Neural cell (in vitro differentiated cells): ENCODE results near the gene NLRC5. TPM values are rescaled to one million over a fixed set of nuclear protein-coding genes. Genes with fewer than 3 reads are reported as not detected.

ENCODE experiments used
- H2AFZ ChIP-seq: fragments of 200-600, 300-800 bp; sonication (generic), shearing (Covaris generic); 2 replicates; pipeline ENCODE4 v1.6.0; 2014; ENCODE audit warnings: low read depth, mild to moderate bottlenecking, antibody characterized with exemption, low read length, moderate library complexity
- H3F3A ChIP-seq: fragments of 200-600 bp; shearing (Covaris generic); 2 replicates; pipeline ENCODE4 v1.6.1; 2016; ENCODE audit warnings: mild to moderate bottlenecking, moderate library complexity, mixed read lengths, antibody characterized with exemption, low read length; ENCODE audit not compliant: insufficient read depth, poor library complexity, severe bottlenecking
- H3K27ac ChIP-seq: fragments of 200-600, 300-800 bp; sonication (generic), shearing (Covaris generic); 2 replicates; pipeline ENCODE4 v1.5.1; 2014; ENCODE audit warnings: mild to moderate bottlenecking, low read length, moderate library complexity
- H3K27me3 ChIP-seq: fragments of 300-800, 200-600 bp; sonication (generic), shearing (Covaris generic); 2 replicates; pipeline ENCODE4 v1.6.0; 2014; ENCODE audit warnings: mild to moderate bottlenecking, low read depth, low read length, moderate library complexity; ENCODE audit not compliant: insufficient read depth
- H3K36me3 ChIP-seq: fragments of 300-800, 200-600 bp; sonication (generic), shearing (Covaris generic); 2 replicates; pipeline ENCODE4 v1.5.1; 2014; ENCODE audit warnings: mild to moderate bottlenecking, antibody characterized with exemption, low read length, moderate library complexity; ENCODE audit not compliant: insufficient read depth
- H3K4me2 ChIP-seq: fragments of 300-800, 200-600 bp; sonication (generic), shearing (Covaris generic); 2 replicates; pipeline ENCODE4 v1.6.0; 2014; ENCODE audit warnings: mild to moderate bottlenecking, low read length
- H3K4me3 ChIP-seq: fragments of 300-800, 200-600 bp; sonication (generic), shearing (Covaris generic); 2 replicates; pipeline ENCODE4 v1.5.1; 2014; ENCODE audit warnings: mild to moderate bottlenecking, low read length, moderate library complexity
- H3K79me2 ChIP-seq: fragments of 200-600 bp; shearing (Covaris generic); replicated peaks from 2 replicates; pipeline ENCODE4 v1.6.0; 2014; ENCODE audit warnings: mild to moderate bottlenecking, low read length, moderate library complexity; ENCODE audit not compliant: insufficient read depth
- H3K9ac ChIP-seq: fragments of 300-800, 200-600 bp; sonication (generic), shearing (Covaris generic); 2 replicates; pipeline ENCODE4 v1.6.1; 2016; ENCODE audit warnings: mild to moderate bottlenecking, low read length, mixed read lengths
- H3K9me2 ChIP-seq: fragments of 200-600 bp; shearing (Covaris generic); 2 replicates; pipeline ENCODE4 v1.6.1; 2016; ENCODE audit warnings: mild to moderate bottlenecking, low read length, mixed read lengths; ENCODE audit not compliant: insufficient read depth
- H3K9me3 ChIP-seq: fragments of 200-600, 300-800 bp; sonication (generic), shearing (Covaris generic); 2 replicates; pipeline ENCODE4 v1.6.1; 2016; ENCODE audit warnings: mild to moderate bottlenecking, mixed run types, low read length, moderate library complexity, mixed read lengths
- H4K20me1 ChIP-seq: fragments of 200-600 bp; shearing (Covaris generic); 2 replicates; pipeline ENCODE4 v1.6.1; 2016; ENCODE audit warnings: mild to moderate bottlenecking, mixed run types; ENCODE audit not compliant: insufficient read depth
- EP300 ChIP-seq: fragments of 450-650 bp; conservative IDR thresholded peaks from 2 replicates; pipeline ENCODE4 v1.6.1; 2014; ENCODE audit warnings: antibody characterized with exemption, mild to moderate bottlenecking, moderate library complexity; ENCODE audit not compliant: poor library complexity, severe bottlenecking
- EZH2 ChIP-seq: fragments of 200-600, 300-800 bp; shearing (Covaris generic), sonication (generic); IDR thresholded peaks from 2 replicates; pipeline ENCODE4 v1.6.1; 2014; ENCODE audit warnings: antibody characterized with exemption, low read length, borderline replicate concordance, mild to moderate bottlenecking; ENCODE audit not compliant: insufficient read depth, poor library complexity, severe bottlenecking
- MXI1 ChIP-seq: fragments of 450-650 bp; conservative IDR thresholded peaks from 2 replicates; pipeline ENCODE4 v1.6.1; 2014; ENCODE audit warnings: antibody characterized with exemption, mild to moderate bottlenecking; ENCODE audit not compliant: poor library complexity, severe bottlenecking
- POLR2AphosphoS5 ChIP-seq: IDR thresholded peaks from 2 replicates; pipeline ENCODE4 v1.6.1; 2012
- RAD21 ChIP-seq: fragments of 450-650 bp; conservative IDR thresholded peaks from 2 replicates; pipeline ENCODE4 v1.6.1; 2014; ENCODE audit warnings: antibody characterized with exemption, mild to moderate bottlenecking, moderate library complexity
- REST ChIP-seq: IDR thresholded peaks from 2 replicates; pipeline ENCODE4 v1.6.1; 2012; ENCODE audit warnings: borderline replicate concordance
- SMC3 ChIP-seq: fragments of 450-650 bp; conservative IDR thresholded peaks from 2 replicates; pipeline ENCODE4 v1.6.1; 2014; ENCODE audit warnings: antibody characterized with exemption, mild to moderate bottlenecking, moderate library complexity; ENCODE audit not compliant: poor library complexity
- TAF1 ChIP-seq: IDR thresholded peaks from 2 replicates; pipeline ENCODE4 v1.6.1; 2012; ENCODE audit warnings: low read depth
- polyA plus RNA-seq: library from polyadenylated mRNA; depleted of rRNA; stranded (reverse); fragments of >200 nt; gene quantifications from 2 replicates; pipeline ENCODE4 v1.2.3, GENCODE V29; 2014
- TF ChIP-seq, protein P1 (sequence below): fragments of 450-650 bp; IDR thresholded peaks from 2 replicates; pipeline ENCODE4 v1.5.1; 2014; ENCODE audit warnings: antibody characterized with exemption, mild to moderate bottlenecking, moderate library complexity; ENCODE audit not compliant: poor library complexity, severe bottlenecking

Gene NLRC5
- polyA plus RNA-seq, 1 donor from 2014 or later, result not detected

GRCh38 chr16:57044931-57045693, 55.8 kb downstream of the NLRC5 start:
- H3K9me3 ChIP-seq, result no peaks in the 10 kb centered on the region
- H3K36me3 ChIP-seq, result no peaks in the 10 kb centered on the region
- H3K9me2 ChIP-seq, result no peaks in the 10 kb centered on the region
- no peak overlapping the region for H3K4me2 ChIP-seq
- H3F3A ChIP-seq, result no peaks in the 10 kb centered on the region
- H3K79me2 ChIP-seq, result no peaks in the 10 kb centered on the region
- no peaks in the 10 kb centered on the region for H3K27me3 ChIP-seq
- no peak for TF ChIP-seq RAD21
- TF ChIP-seq EZH2, result no peak
- no peak for TF ChIP-seq MXI1
- no peak for TF ChIP-seq TAF1
- TF ChIP-seq, protein P1, sequence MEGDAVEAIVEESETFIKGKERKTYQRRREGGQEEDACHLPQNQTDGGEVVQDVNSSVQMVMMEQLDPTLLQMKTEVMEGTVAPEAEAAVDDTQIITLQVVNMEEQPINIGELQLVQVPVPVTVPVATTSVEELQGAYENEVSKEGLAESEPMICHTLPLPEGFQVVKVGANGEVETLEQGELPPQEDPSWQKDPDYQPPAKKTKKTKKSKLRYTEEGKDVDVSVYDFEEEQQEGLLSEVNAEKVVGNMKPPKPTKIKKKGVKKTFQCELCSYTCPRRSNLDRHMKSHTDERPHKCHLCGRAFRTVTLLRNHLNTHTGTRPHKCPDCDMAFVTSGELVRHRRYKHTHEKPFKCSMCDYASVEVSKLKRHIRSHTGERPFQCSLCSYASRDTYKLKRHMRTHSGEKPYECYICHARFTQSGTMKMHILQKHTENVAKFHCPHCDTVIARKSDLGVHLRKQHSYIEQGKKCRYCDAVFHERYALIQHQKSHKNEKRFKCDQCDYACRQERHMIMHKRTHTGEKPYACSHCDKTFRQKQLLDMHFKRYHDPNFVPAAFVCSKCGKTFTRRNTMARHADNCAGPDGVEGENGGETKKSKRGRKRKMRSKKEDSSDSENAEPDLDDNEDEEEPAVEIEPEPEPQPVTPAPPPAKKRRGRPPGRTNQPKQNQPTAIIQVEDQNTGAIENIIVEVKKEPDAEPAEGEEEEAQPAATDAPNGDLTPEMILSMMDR, result no peak
- no peak for TF ChIP-seq SMC3
- TF ChIP-seq REST, result no peak
- no peak for TF ChIP-seq EP300
- H2AFZ ChIP-seq, result no peak overlapping the region
- no peak overlapping the region for H3K9ac ChIP-seq
- H4K20me1 ChIP-seq, result no peaks in the 10 kb centered on the region
- no peak overlapping the region for H3K27ac ChIP-seq
- H3K4me3 ChIP-seq, result no peak overlapping the region

DNA sequence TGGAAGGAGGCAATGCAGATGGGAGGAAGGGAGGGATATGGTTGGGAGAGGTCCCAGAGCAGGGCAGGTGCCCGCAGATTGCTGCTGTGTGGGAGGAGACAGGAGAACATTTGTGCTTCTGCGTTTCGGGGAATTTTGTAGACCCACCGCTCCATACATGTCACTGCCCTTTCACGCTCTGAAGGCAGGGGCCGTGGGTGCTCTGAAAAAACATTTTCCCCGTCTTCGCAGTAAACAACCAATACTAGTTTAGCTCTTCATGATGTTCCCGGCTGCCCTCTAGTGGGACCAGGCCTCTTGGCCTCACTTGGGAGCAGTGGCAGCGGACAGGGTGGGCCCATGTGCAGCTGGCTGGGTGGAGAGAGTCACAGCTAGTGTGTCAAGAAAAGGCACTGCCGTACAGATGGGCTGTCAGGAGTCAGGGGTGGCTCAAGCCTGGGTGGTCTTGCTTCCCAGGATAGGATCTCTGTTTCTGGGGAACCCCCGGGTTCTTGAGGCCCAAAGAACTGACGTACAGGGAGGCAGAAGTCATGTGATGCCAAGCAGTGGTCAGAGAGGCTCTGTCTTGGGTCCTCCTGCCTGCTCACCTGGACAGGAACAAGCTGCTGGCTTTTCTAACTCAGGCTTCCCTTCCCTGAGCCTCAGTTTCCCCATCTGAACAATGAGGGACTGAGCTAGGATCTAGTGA, 56.5 kb downstream of the NLRC5 start:
- Histone ChIP-seq H3K36me3 (no peaks in the 10 kb centered on the region), H3K27me3 (no peaks in the 10 kb centered on the region), H3K9ac (no peak overlapping the region), H3K79me2 (no peaks in the 10 kb centered on the region), H3F3A (no peaks in the 10 kb centered on the region), H3K9me3 (no peaks in the 10 kb centered on the region), H4K20me1 (no peaks in the 10 kb centered on the region), H3K4me3 (no peak overlapping the region), H2AFZ (no peak overlapping the region), H3K9me2 (no peaks in the 10 kb centered on the region), H3K4me2 (no peak overlapping the region), H3K27ac (no peak overlapping the region)
- TF ChIP-seq EZH2 (no peak), TAF1 (no peak), RAD21 (peak; percentile 22), SMC3 (peak; percentile 18), POLR2AphosphoS5 (no peak), MXI1 (no peak), EP300 (no peak), REST (no peak)
- TF ChIP-seq, protein P1, result peak; percentile 46
